Cardiac muscle cell (in vitro differentiated cells and primary cell): ENCODE measurements around the gene TXNL4A. TPM values are rescaled to one million over a fixed set of nuclear protein-coding genes. Genes with fewer than 3 reads are reported as not detected.

Experiments
- DNase-seq, 2 donors: peaks; one replicate each; pipeline versions ENCODE4 v3.0.0 to v3.0.0-alpha.2; 2010 to 2017; ENCODE audit warnings: low read depth in 1 of 2, low spot score in 1 of 2
- H3K27ac ChIP-seq: fragments of 200-600 bp; sonication (generic); 2 replicates; pipeline ENCODE4 v1.5.1; 2016
- H3K27me3 ChIP-seq: fragments of 200-600 bp; sonication (generic); 2 replicates; pipeline ENCODE4 v1.6.0; 2016; ENCODE audit warnings: control low read depth
- H3K36me3 ChIP-seq: fragments of 200-600 bp; sonication (generic); 2 replicates; pipeline ENCODE4 v1.5.1; 2016; ENCODE audit warnings: control low read depth
- H3K4me1 ChIP-seq: fragments of 200-600 bp; sonication (generic); 2 replicates; pipeline ENCODE4 v1.8.1; 2017; ENCODE audit warnings: low read depth, mild to moderate bottlenecking, mixed run types
- H3K4me3 ChIP-seq: fragments of 200-600 bp; sonication (generic); 2 replicates; pipeline ENCODE4 v1.5.1; 2016; ENCODE audit warnings: mild to moderate bottlenecking
- H3K9me3 ChIP-seq: fragments of 200-600 bp; sonication (generic); 2 replicates; pipeline ENCODE4 v1.5.1; 2017; ENCODE audit warnings: low read depth, mild to moderate bottlenecking, control low read depth
- polyA plus RNA-seq: library from polyadenylated mRNA; unstranded; fragments of >200 nt; fragmentation: Nextera tagmentation; extraction: Ambion mirVana; gene quantifications from 2 replicates; pipeline ENCODE4 v1.2.1, GENCODE V29; 2016
- total RNA-seq: library from RNA; depleted of rRNA; stranded (reverse); fragments of >200 nt; gene quantifications from 2 replicates; pipeline ENCODE4 v1.2.3, GENCODE V29; 2016
- TF ChIP-seq, protein P1 (sequence below): IDR thresholded peaks from 2 replicates; pipeline ENCODE4 v1.5.1; 2012; ENCODE audit warnings: low read depth, mild to moderate bottlenecking, low read length

TXNL4A gene, protein sequence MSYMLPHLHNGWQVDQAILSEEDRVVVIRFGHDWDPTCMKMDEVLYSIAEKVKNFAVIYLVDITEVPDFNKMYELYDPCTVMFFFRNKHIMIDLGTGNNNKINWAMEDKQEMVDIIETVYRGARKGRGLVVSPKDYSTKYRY
- total RNA-seq = 32.2 and 51.9 TPM in 2 replicates
- 287 and 318 TPM in 2 replicates for polyA plus RNA-seq

DNA sequence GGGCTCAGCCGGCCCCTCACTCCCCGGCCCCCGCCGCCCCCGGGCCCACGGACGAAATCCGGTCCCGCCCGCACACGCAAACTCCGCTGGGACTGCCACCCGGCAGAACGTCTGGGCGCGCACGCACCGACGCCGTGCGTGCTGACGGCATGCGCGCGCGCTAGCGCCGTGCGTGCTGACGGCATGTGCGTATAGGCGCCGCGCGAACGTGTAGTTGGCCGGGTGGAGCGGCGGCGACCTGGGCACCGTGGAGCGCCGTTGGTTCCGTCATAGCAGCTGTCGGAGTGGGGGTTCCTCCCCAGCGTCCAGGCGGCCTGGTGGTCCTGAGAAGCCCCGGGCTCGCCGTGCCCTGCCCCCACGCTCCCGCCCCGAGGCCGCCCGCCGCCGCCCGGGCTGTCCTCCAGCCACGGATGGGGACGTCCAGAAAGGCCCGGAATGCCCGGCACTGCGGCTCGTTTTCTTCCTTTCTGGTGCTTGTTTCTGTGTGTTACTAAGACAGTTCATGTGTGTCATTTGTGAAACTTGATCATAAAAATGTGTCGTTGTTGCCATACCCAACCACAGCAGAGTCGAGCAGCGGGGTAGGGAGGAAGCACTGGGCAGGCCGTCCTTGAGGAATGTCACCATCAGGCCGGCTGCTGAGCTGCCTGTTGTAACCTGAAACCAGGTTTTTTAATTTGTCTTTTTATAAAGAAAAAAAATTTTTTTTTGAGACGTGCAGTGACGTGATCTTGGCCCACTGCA, at the start of gene TXNL4A:
TXNL4A (minus strand) TSS at position 113 of the 744 bp plus-strand sequence. CDS start 171 bp downstream, outside the sequence.
- peak; percentile 87 to 92 for DNase-seq
- Histone ChIP-seq H3K27me3 (no peaks in the 10 kb centered on the region), H3K27ac (peak within 1 kb of the TSS; percentile 89), H3K36me3 (no peaks in the 10 kb centered on the region), H3K4me1 (no peaks in the 10 kb centered on the region), H3K4me3 (peak within 1 kb of the TSS; percentile 84), H3K9me3 (no peaks in the 10 kb centered on the region)
- TF ChIP-seq, protein P1, sequence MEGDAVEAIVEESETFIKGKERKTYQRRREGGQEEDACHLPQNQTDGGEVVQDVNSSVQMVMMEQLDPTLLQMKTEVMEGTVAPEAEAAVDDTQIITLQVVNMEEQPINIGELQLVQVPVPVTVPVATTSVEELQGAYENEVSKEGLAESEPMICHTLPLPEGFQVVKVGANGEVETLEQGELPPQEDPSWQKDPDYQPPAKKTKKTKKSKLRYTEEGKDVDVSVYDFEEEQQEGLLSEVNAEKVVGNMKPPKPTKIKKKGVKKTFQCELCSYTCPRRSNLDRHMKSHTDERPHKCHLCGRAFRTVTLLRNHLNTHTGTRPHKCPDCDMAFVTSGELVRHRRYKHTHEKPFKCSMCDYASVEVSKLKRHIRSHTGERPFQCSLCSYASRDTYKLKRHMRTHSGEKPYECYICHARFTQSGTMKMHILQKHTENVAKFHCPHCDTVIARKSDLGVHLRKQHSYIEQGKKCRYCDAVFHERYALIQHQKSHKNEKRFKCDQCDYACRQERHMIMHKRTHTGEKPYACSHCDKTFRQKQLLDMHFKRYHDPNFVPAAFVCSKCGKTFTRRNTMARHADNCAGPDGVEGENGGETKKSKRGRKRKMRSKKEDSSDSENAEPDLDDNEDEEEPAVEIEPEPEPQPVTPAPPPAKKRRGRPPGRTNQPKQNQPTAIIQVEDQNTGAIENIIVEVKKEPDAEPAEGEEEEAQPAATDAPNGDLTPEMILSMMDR = no peak

DNA sequence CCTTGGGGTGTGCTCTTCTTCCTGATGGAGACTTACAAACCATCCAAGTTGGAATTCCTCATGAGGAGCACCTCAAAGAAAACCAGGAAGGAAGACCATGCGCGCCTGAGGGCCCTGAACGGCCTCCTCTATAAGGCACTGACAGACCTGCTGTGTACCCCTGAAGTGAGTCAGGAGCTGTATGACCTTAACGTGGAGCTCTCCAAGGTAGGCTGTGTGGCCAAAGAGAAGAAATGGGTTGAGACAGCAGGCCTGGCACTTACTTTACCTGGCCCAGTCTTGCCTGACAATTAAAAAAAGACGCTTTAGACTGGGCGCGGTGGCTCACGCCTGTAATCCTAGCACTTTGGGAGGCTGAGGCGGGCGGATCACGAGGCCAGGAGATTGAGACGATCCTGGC, 48.9 kb upstream of the TXNL4A start:
- H3K4me3 ChIP-seq = no peak overlapping the region
- no peaks in the 10 kb centered on the region for H3K4me1 ChIP-seq
- no peaks in the 10 kb centered on the region for H3K36me3 ChIP-seq
- no peaks in the 10 kb centered on the region for H3K9me3 ChIP-seq
- TF ChIP-seq, protein P1 = no peak
- no peak for DNase-seq
- H3K27ac ChIP-seq = no peak overlapping the region
- no peaks in the 10 kb centered on the region for H3K27me3 ChIP-seq

DNA sequence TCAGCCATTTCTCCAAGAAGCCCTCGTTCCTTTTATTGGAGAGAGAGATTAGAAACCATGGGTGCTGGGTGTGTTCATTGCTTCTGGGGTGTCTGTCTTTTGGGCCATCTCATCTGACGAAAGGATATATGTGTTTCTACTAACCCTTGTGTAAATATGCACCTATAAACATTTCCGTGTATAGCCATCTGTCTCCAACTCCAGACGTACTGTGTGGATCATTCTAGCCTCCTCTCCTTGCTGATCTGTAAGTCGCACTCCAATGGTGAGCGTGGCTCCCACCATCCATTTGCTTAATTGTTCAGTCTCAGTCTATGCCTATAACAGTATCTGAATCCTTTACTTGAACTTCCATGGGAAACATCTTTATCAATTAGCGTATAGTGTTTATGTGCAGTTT, 47.6 kb upstream of the TXNL4A start:
- H3K4me1 ChIP-seq = no peaks in the 10 kb centered on the region
- TF ChIP-seq, protein P1 = no peak
- no peak overlapping the region for H3K4me3 ChIP-seq

DNA sequence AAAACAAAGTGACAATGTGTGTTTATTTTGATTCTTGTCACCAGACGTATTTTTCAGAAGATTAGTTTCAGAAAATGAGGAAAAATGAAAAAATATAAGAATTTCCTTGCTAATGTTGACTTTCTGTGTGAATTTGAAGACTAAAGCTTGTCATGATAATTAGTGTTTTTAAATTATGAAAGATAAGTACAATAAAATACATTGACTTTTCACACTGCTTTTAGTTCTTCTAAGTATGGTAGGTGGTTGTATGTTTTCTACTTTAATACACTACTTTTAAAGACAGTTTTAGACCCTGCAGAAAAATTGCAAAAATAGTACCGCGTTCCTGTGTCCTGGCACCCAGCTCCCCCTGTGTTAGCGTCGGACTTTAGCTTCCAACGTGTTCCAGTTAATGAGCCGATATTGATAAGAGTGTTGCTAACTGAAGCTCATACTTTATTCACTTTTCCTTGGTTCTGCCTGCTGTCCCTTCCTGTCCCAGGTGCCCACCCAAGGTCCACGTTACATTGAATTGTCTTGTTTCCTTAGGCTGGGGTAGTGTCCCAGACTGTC, 46.6 kb upstream of the TXNL4A start:
- DNase-seq = peak in 1 of 2 donors; percentile 13
- peak overlapping the region; percentile 29 for H3K27ac ChIP-seq
- no peaks in the 10 kb centered on the region for H3K9me3 ChIP-seq
- H3K36me3 ChIP-seq = no peaks in the 10 kb centered on the region
- H3K4me3 ChIP-seq = peak overlapping the region; percentile 55
- TF ChIP-seq, protein P1 = no peak
- no peaks in the 10 kb centered on the region for H3K27me3 ChIP-seq
- H3K4me1 ChIP-seq = no peaks in the 10 kb centered on the region

More for the DNA sequence above, 47.6 kb upstream of the TXNL4A start:
- Histone ChIP-seq H3K27ac (no peak overlapping the region), H3K27me3 (no peaks in the 10 kb centered on the region), H3K36me3 (no peaks in the 10 kb centered on the region), H3K9me3 (no peaks in the 10 kb centered on the region)
- DNase-seq = no peak

DNA sequence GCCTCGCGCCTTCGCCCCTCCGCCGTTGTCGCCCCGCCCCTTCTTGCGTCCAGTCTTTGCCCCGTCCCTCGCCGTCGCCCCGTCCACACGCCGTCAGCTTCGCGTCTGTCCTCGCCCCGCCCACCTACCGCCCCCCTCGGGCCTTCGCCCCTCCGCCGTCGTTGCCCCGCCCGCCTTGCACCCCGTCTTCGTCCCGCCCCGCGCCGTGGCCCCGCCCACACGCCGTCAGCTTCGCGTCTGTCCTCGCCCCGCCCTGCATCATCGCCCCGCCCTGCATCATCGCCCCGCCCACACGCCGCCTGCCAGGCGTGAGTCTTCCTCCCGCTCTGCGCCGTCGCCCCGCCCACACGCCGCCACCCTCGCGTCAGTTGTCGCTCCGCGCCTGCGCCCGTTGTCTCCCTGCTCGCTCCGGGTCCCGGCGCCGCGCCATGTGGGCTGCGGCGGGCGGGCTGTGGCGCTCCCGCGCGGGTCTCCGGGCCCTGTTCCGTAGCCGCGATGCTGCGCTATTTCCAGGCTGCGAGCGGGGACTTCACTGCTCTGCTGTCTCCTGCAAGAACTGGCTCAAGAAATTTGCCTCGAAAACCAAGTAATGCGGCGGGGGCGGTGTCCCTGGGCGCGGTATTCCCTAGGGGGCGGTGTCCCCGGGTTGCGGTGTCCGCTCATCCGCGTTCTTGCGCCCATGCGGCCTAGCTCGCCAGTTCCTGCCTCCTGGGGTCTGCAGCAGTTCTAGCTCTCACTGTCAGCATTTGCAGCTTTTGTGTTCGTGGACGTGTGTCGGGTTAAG, 45.9 kb upstream of the TXNL4A start, which contains the start of gene RBFA:
RBFA (plus strand) TSS at position 367 of the 784 bp plus-strand sequence; CDS start at position 429, 62 bp downstream.
- peak within 1 kb of the TSS; percentile 55 for H3K4me3 ChIP-seq
- H3K27ac ChIP-seq = peak within 1 kb of the TSS; percentile 87
- TF ChIP-seq, protein P1 = peak; percentile 20
- H3K4me1 ChIP-seq = no peaks in the 10 kb centered on the region
- H3K27me3 ChIP-seq = no peaks in the 10 kb centered on the region
- no peaks in the 10 kb centered on the region for H3K9me3 ChIP-seq
- no peaks in the 10 kb centered on the region for H3K36me3 ChIP-seq
- peak in 1 of 2 donors; percentile 100 for DNase-seq
